GM12872 (cell line): ENCODE data around the gene FBXO36.

ENCODE experiments used
- CTCF ChIP-seq: IDR thresholded peaks from 3 replicates; pipeline ENCODE4 v1.5.1; 2011; ENCODE audit warnings: low read depth, mild to moderate bottlenecking, low read length, moderate library complexity; ENCODE audit not compliant: insufficient read depth

FBXO36 gene

GRCh38 chr2:230053753-230054478 is 131.6 kb downstream of the FBXO36 start:
- TF ChIP-seq CTCF, result no peak

- no peak for TF ChIP-seq CTCF
Measured at GRCh38 chr2:230060672-230061293, 138.5 kb downstream of the FBXO36 start.
